MV-4-11 (cell line): ENCODE results near the gene RPL31.

ENCODE experiments used
- DNase-seq: peaks from one replicate; lab custom pipeline; 2025; lab: John Stamatoyannopoulos, UW

RPL31 gene

DNA sequence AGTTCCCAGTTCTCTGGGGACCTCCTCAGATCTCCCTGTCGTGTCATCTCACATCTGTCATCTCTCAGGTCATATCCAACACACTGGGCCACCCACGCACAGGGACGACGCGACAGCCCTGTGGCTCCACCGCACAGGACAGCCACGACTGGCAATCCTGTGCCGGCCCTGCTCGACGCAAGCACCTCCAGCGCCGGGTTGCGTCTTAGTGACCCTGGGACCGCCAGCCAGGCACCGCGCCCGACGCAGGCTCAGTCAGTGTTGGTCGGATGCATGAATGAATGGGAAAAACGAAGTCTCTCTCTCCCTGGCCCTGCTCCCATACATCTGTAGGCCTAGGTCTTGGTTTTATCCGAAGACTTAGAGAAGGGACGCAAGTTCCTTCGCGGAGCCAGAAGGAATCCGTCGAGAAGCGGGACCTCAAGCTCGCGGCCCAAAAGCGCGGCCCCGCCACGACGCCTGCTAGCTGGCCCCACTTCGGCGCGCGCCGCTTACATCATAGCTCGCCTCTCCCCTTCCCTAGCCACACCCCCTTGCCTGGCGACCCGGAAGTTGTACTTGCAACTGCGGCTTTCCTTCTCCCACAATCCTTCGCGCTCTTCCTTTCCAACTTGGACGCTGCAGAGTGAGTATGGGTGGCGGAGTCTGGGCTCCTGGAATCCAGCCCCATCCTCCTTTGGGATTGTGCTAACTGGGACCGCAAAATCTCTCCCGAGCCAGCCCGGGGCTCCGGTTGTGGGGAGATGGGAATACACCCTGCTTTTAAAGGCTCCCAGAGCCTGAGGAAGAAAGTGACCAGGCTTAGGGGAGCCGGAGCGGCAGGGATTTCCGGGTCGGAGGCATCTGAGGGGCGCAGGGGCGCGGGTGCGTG lies at the start of gene RPL31:
Gene RPL31, plus strand, starts transcription at position 599 of the 871 bp plus-strand sequence. CDS start 413 bp downstream, outside the sequence.
- peak; percentile 97 for DNase-seq

DNA sequence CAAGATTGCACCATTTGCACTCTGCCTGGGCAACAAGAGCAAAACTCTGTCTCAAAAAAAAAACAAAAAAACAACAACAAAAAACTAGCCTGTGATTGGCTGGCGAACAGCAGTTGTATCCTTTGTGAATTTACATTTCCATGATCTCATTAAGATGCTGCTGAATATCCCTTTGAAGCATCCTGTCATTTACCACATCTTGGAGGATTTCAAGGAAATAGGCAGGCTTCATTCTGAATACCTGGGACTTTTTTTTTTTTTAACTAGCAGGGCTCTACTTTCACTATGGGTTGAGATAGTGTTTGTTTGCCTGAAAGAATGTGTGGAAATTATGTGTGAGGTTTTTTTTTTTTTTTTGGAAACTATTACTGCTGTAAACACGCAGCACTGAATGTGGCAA lies 49.6 kb upstream of the RPL31 start:
- DNase-seq = no peak

DNA sequence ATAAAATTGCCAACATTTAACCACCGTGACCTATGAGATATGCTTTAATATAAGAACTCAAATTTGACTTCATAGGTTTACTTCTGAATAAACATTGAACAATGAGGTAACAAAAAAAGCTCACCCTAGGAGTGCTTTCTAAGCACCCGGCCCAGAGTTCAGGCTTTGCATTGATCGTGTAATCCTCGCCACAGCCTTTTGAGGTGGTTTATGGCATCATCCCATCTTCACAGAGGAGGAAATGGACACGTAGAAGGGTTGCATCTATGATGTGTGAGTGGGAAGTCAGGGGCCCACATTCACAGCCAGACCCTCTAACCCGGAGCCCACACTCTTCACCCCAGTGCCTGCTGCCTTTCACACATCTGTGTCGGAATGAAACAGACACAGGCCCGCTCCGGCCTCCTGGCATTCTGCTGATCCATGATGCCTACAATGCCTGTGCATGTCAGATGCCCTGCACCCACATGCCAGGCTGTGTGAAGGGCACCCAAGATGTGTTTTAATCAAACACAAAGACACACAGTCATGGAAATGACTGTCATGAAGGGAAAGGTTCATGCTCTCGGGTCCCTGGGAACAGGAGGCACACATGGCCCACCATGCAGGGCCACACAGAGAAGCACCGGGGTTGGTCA lies 48.6 kb upstream of the RPL31 start:
- DNase-seq = no peak

DNA sequence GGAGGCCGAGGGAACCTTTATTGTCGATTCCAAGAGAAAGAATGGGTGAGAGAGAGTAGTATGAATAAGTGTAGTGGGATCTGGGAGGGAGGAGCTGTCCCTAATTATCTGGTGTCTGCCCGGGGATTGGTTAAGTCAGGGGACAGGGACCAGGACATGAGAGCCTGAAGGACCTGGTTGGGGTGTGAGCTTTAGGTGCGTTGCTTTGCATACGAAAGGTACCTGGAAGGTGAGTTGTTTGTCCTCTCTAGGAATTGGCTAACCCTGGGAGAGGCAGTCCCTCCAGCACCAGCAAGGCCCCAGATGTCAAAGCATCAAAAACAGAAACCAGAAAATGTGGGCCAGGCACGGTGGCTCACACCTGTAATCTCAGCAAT lies 48.1 kb upstream of the RPL31 start:
- DNase-seq = no peak

DNA sequence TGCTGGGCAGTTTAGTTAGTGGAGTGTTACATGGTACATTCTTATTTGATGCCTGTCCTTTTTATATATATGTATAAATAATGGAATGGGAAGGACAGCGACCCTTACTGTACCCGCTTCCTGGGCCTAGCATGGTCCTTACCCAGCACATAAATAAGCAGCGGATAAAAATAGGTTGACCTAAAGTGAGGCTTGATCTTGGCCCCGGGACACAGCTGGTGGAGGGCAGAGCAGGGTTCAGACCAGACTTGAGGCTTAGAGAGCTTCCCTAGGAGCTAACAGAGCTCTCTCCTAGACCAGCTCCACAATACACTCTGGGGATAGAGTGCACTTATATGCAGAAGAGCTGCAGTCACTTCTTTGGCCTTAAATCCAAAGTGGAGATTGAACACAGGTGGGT lies 46.9 kb upstream of the RPL31 start:
- DNase-seq = no peak

DNA sequence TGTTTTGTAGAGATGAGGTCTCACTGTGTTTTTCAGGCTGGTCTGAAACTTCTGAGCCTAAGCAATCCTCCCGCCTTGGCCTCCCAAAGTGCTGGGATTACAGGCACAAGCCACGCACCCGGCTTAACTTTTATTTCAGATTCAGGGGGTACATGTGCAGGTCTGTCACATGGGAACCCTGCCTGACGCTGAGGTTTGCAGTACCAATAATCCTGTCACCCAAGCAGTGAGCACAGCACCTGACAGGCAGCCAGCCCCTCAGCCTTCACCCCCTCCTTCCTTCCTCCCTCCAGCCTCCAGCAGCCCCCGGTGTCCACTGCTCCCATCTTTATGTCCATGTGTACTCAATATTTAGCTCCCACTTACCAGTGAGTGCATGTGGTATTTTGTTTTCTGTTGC lies 46.0 kb upstream of the RPL31 start:
- no peak for DNase-seq

DNA sequence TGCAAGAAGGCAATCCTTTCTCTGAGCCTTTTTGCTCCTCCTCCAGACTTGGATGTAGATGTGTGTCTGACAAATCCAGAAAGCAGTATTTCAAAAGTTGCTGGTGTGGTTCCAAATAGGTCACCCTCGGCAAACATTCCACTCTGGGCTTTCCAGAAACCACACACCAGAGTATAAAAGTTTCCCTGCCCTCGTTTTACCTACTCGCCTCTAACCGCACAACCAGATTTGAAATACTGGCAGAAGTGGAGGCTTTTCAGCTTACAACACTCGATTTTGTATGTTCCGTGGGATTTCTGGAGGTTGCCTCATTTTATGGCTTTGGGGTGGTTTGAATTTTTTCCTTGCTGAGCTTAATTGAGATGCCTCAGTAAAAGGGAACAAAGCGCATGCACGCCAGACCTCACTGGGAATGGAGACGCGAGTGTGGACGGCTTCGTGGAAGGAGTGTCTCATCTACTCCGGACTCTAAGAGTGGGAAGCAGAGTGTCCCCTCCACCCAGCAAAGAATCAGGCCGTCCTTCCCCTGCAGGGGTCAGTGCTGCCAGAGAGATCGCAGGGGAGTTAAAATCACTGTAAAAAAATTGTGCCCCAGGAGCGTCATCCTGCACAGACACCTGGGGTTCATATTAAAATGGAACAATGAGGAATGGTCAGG lies 44.0 kb upstream of the RPL31 start:
- no peak for DNase-seq

DNA sequence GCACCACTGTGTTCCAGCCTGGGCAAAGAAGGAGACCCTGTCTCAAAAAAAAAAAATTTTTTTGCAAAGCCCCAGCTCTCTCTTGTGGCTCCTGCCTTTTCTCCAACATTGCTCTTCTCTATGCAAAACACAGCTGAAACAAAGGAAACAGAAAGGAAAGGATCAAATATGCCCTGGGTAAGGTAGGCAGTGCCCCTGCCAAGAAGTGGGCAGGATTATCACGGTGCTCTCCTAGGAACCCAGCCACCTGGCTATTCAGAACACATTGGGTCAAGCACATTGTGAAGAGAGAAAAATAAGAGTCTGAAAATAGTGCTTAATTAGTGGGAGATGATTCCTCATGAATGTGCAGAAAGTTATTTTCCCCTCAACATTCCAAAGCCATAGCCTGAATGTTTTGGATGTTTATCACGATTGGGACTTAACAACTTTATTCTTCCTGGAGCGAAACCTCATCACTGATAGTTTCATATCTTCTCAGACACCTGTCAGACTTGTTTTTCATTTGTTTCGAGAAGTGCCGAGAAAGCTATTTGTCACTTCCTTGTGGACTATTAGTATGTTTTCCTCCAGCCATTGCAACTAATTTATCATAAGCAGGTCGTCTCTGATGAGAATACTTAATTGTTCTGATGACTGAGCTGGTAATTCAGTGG lies 42.7 kb upstream of the RPL31 start:
- no peak for DNase-seq

DNA sequence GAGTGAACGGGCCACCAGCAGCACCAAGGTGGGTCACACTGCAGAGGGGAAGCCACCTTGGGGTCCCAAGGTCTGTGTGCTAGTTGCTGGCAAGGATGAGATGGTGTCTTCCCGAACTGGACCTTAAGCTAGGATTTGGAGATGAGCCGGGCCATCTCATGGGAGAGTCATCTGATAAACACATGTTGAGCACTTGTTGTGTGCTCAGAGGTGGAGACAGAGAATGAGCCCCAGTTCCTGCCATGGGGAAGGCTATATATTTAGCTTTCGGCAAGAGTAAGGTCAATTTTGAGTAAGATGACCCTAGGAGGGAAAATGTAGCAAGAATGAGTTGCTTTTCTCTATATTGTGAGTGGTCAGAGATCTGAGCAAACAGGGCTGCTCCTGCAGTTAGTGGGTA lies 41.4 kb upstream of the RPL31 start:
- DNase-seq = no peak

DNA sequence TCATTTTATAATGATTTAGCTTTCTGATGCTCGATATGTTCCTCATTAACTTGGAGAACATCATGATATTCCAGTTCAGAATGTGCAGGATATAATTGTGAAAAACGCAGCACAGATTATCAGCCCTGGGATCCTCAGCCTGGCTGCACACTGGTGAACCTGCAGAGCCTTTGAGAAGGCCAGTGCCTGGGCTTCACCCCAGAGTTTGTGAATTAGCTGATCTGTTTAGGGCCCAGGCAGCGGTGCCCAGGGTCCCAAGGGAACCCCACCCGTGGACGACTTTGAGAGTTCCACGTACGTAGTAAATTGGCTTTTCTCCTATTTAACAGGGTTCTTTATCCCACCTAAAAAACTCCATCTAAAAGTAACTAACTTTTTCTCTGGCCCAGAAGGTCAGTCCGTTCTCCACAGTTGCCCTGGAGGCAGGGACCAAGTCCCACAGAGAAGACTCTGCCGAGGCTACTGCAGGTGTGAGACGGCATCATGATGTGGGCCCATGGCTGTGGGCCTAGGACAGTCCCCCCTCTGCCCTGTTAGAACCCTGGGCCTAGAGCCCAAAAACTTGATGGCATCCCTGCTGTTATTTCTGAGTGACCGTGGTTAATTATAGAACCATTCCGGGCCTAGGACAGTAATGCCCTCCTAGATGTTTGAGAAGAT lies 39.6 kb upstream of the RPL31 start:
- DNase-seq = no peak

DNA sequence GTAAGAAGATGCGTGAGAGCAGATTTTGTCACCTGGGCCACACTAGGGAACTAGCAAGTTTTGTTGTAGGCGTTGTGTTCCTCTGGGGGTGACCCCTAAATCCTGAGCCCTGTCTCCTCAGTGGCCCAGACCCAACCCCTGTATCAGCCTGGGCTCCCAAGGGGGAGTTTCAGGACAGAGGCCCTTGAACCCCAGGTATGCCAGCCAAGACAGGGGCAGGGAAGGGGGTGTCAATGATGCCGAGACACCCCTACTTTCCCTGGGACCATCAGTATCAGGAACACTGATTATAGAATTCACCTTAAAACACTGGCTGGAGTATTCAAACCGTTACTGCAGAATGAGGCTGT lies 39.1 kb upstream of the RPL31 start:
- no peak for DNase-seq

DNA sequence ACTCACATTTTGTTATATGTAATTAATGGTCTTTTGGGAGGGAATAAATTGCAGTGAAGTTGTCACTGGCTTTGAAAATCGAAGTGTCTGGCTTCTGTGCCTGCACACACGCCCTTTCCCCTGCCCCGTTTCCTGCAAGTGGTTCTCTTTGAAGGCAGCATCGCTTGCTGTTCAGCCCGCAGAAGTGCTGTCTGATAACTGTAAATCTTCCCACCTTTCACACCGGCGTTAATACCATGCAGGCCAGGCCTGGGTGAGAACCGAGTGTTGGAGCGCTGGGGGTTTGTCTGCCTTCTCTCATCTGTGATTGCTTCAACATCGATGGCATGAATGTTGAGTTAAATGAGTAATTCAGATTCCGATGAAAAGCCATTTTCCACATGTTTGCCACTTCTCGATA lies 37.9 kb upstream of the RPL31 start:
- DNase-seq = no peak

DNA sequence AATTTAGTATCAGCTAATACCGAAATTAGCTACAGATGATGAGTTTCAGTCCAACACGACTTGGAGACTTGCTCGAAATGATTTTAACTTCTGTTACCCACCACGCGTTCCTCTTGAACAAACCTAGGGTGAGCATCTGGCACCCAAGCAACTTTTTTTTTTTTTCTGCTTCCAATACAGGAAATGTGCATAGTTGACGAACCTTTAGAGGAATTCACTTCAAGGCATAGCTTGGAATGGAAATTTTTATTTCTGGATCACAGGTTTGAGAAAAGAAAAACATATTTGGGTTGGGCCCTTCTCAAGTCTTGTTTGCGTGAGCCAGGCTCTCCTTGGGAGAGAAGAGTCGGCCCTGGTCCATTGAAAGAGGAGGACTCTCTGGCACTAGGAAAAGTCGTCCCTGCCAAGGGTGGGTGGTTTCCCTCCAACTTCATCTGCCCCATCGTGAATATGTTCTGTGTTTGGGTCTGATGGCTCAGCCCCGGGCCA lies 37.4 kb upstream of the RPL31 start:
- no peak for DNase-seq

DNA sequence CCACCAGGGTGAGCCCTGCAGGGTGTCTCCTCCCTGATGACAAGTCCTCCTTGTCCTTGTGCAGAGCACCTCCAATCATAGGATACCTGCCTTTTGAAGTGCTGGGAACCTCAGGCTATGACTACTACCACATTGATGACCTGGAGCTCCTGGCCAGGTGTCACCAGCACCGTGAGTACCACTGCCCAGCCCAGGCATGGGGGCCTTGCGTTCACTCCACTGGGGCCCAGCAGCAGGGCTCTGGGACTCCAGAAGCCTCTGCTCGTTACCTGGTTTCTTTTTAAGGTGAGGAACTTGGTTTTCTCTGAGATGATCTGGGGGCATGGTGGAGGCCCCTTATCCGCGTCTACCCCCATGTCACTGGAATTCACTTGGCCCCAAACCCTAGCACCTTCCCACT lies 36.5 kb upstream of the RPL31 start:
- no peak for DNase-seq

DNA sequence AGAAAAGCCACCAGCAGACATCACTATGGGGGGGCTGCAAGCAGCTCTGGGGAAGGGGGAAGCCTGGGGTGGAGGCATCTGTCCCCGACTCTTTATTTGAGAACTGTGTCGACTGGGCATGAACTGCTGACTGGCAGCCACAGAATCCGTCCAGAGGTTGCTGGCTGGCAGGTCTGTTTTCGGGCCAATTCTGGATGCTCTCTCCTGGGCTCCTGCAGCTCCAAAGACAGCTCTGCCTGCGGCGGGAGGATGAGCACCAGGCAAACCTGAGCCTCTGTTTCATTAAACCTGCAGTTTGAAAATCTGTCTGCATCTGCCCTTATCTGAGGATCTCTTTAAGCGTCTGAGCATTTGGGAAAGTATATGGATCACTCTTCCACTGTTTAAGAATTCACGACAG lies 34.4 kb upstream of the RPL31 start:
- no peak for DNase-seq

DNA sequence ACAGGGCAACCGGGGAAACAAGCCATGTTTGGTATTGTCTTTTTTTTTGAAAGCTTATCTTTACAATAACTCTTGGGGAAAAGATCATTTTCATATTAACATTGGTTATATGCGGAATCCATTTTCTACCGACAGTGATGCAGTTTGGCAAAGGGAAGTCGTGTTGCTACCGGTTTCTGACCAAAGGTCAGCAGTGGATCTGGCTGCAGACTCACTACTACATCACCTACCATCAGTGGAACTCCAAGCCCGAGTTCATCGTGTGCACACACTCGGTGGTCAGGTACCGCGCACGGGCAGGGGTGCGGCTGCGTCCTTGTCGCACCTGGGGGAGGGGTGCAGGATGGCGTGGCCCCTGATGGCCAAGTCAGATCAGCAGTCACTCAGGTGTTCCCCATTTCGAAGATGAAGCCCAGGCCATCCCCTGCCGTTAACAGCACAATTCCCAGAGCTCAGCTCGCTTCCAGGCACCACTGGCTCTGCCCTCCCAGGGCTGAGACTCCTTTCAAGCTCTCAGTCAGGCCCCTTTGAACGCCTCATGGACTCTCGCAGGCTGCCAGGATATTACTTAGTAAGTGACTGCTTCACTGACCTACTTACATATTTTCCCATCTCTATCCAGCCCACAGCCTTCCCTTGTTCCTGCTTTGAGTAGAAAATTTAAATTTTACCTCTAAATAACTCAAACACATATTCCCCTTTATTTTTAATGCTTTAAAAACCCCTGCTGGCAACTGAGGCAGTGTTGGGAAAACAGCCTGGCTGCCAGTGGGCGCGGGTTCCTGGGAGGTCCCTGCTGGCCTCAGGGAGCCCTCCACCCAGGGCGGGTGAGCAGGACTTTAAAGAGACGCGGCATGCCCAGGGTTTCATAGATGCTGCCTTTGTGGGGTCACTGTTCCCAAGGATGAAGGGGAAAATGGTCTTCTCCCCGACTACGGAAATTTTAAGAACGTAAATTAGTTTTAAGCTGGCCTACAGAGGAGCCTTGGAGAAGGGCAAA lies 33.6 kb upstream of the RPL31 start:
- no peak for DNase-seq

DNA sequence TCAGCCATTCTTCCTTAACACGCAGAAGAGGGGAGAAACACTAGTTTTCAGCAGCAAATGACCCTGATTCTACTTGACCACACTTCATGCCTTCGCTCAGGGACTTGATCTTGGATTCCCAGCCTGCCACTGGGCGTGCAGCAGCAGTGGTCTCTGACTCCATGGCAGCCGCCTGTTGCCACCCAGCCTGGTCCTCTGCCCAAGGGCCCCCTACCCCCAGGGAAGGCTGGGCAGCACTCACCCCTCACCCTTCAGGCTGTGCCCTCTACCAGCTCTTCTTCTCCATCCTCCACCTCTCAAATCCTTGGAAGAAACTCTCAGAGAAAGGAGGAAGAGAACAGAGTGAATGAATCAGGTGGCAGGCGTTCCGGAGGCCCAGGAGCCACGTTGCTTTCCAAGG lies 32.1 kb upstream of the RPL31 start:
- no peak for DNase-seq

DNA sequence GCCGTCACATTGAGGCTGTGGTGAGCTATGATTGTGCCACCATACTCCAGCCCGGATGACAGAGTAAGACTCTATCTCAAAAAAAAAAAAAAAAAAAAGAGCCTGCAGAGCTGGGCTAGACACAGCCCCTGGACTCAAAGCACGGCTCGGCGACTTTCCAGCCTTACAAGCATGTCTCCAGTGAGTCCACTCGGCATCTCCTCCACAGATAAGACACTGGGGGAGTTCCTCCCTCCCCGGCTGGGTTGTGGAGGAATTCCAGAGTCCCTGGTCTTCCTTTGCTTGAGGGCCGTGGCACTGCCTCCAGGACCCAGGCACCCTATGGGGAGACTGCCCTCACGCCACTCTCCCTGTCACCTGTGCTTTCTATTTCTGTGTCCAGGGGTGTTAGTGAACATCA lies 30.9 kb upstream of the RPL31 start:
- DNase-seq = no peak

DNA sequence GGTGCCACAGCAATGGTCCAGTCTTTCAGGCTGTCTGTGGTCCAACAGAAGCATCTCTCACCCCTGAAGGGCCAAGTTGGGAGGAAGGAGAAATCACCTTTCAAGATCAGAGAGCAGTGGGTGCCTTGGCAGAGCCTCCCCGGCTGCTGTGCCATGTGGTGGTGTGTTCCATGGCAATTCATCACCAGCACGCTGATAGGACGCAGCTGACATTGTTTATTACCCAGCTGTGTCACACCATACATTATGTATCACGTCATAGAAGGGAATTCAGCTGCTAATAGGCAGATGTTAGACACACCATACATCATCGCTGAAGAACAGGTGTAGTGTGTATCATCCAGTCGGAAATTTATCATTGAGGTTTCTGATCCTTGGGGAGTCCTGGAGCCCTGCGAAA lies 29.6 kb upstream of the RPL31 start:
- no peak for DNase-seq

DNA sequence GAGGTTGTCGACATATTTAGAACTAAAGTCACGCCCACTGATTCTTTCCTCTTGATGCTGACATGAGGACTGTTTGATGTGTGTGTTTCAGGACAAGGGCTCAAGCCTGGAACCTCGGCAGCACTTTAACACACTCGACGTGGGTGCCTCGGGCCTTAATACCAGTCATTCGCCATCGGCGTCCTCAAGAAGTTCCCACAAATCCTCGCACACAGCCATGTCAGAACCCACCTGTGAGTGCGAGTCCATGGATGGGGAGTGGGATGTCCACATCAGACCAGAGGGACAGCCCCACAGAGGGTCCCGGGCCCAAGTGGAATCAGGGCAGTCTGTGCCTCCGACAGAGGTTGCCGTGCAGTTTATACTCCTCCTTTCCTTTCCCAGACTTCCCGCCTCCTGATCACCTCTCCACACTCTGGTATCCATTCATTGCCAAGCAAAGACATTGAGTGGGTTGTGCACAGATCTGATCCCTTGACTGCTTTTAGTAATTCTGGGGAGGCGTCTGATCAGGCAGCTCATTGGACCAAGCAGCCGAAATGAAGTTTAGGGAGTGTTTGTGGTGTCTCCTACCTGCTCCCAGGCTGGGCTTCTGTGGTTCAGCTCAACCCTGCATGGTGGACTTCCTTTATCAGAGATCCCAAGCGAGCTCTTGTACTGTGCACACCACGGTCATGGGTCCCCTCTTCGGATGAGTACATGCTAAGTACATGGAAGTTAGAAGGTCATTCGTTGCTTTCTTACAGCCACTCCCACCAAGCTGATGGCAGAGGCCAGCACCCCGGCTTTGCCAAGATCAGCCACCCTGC lies 27.2 kb upstream of the RPL31 start:
- DNase-seq = no peak
